Measurements from ENCODE around the gene GRB2. TPM values are rescaled to one million over a fixed set of nuclear protein-coding genes. Genes with fewer than 3 reads are reported as not detected.

Gene GRB2
- total and polyA plus RNA-seq, 2 experiments from 2014 or later = 89.0 to 112 TPM

DNA sequence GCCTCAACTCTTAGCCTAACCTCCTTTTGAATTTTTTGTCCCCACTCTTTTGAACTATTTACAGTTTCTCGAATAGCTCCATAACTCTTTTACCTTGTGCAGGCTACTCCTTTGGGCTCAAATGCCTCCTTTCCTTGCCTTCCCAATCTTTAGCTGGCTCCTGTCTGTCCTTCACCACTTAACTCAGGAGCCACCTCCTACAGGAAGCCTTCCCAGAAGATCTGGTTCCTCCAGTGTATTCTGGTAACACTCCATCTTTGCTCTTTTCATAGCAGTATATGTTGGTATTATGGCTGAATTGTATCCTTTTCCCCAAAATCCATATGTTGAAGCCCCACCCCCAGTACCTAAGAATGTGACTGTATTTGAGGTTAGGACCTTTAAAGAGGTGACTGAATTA is 9.0 kb upstream of the GRB2 start:
- H3K27ac Mint-ChIP-seq = no peak overlapping the region
- no peaks in the 10 kb centered on the region for H3K79me2 ChIP-seq (replicated peaks; ENCODE audit: insufficient read depth)
- no peaks in the 10 kb centered on the region for H3K36me3 Mint-ChIP-seq (ENCODE audit: low read depth)

GRCh38 chr17:75412455-75413317 is 7.2 kb upstream of the GRB2 start:
- ATAC-seq (peak; percentile 94), DNase-seq (ENCODE audit: low spot score) (peak; percentile 93)
- no peaks in the 10 kb centered on the region for H3K9me2 ChIP-seq (ENCODE audit: insufficient read depth)
- Mint-ChIP-seq H3K4me3 (peak overlapping the region; percentile 12; the same call in 1 of the 3 replicates), H3K9me3 (no peaks in the 10 kb centered on the region), H3K27ac (no peak overlapping the region), H3K4me1 (peaks cover 9% of the 10 kb centered on the region), H3K36me3 (ENCODE audit: low read depth) (no peaks in the 10 kb centered on the region), H3K27me3 (ENCODE audit: insufficient read depth, low read depth, poor library complexity) (peaks cover 4% of the 10 kb centered on the region)
- H4K20me1 ChIP-seq (replicated peaks; ENCODE audit: insufficient read depth) = no peaks in the 10 kb centered on the region
- no peaks in the 10 kb centered on the region for H3K36me3 ChIP-seq (ENCODE audit: insufficient read depth)
- peak overlapping the region; percentile 78 for H2AFZ ChIP-seq
- no peaks in the 10 kb centered on the region for H3K4me1 ChIP-seq (ENCODE audit: insufficient read depth)
- no peak overlapping the region for H3K4me3 ChIP-seq
- H3K27me3 ChIP-seq (ENCODE audit: insufficient read depth) = no peaks in the 10 kb centered on the region
- 0 out of 2 replicates have a peak, but pooled peaks cover 3% of the 10 kb centered on the region for H3F3A ChIP-seq (replicated peaks; ENCODE audit: low read depth)
- H3K79me2 ChIP-seq (replicated peaks; ENCODE audit: insufficient read depth) = no peaks in the 10 kb centered on the region
- no peak overlapping the region for H3K4me2 ChIP-seq
- H3K27ac ChIP-seq (ENCODE audit: low read depth) = no peak overlapping the region
- TF ChIP-seq, protein P1, sequence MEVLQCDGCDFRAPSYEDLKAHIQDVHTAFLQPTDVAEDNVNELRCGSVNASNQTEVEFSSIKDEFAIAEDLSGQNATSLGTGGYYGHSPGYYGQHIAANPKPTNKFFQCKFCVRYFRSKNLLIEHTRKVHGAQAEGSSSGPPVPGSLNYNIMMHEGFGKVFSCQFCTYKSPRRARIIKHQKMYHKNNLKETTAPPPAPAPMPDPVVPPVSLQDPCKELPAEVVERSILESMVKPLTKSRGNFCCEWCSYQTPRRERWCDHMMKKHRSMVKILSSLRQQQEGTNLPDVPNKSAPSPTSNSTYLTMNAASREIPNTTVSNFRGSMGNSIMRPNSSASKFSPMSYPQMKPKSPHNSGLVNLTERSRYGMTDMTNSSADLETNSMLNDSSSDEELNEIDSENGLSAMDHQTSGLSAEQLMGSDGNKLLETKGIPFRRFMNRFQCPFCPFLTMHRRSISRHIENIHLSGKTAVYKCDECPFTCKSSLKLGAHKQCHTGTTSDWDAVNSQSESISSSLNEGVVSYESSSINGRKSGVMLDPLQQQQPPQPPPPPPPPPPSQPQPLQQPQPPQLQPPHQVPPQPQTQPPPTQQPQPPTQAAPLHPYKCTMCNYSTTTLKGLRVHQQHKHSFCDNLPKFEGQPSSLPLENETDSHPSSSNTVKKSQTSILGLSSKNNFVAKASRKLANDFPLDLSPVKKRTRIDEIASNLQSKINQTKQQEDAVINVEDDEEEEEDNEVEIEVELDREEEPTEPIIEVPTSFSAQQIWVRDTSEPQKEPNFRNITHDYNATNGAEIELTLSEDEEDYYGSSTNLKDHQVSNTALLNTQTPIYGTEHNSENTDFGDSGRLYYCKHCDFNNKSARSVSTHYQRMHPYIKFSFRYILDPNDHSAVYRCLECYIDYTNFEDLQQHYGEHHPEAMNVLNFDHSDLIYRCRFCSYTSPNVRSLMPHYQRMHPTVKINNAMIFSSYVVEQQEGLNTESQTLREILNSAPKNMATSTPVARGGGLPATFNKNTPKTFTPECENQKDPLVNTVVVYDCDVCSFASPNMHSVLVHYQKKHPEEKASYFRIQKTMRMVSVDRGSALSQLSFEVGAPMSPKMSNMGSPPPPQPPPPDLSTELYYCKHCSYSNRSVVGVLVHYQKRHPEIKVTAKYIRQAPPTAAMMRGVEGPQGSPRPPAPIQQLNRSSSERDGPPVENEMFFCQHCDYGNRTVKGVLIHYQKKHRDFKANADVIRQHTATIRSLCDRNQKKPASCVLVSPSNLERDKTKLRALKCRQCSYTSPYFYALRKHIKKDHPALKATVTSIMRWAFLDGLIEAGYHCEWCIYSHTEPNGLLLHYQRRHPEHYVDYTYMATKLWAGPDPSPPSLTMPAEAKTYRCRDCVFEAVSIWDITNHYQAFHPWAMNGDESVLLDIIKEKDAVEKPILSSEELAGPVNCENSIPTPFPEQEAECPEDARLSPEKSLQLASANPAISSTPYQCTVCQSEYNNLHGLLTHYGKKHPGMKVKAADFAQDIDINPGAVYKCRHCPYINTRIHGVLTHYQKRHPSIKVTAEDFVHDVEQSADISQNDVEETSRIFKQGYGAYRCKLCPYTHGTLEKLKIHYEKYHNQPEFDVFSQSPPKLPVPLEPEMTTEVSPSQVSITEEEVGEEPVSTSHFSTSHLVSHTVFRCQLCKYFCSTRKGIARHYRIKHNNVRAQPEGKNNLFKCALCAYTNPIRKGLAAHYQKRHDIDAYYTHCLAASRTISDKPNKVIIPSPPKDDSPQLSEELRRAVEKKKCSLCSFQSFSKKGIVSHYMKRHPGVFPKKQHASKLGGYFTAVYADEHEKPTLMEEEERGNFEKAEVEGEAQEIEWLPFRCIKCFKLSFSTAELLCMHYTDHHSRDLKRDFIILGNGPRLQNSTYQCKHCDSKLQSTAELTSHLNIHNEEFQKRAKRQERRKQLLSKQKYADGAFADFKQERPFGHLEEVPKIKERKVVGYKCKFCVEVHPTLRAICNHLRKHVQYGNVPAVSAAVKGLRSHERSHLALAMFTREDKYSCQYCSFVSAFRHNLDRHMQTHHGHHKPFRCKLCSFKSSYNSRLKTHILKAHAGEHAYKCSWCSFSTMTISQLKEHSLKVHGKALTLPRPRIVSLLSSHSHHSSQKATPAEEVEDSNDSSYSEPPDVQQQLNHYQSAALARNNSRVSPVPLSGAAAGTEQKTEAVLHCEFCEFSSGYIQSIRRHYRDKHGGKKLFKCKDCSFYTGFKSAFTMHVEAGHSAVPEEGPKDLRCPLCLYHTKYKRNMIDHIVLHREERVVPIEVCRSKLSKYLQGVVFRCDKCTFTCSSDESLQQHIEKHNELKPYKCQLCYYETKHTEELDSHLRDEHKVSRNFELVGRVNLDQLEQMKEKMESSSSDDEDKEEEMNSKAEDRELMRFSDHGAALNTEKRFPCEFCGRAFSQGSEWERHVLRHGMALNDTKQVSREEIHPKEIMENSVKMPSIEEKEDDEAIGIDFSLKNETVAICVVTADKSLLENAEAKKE (CRISPR knock-in tag; IDR thresholded peaks at IDR 0.05) = no peak
- no peak for TF ChIP-seq ETS1 (IDR thresholded peaks at IDR 0.05)
- TF ChIP-seq REST (IDR thresholded peaks at IDR 0.05; ENCODE audit: unreplicated experiment) = no peak
- TF ChIP-seq POLR2AphosphoS5 (IDR thresholded peaks at IDR 0.05; ENCODE audit: low read depth) = no peak
- TF ChIP-seq NANOG (IDR thresholded peaks at IDR 0.05; ENCODE audit: borderline replicate concordance) = 0 out of 2 replicates have a peak, but pooled peaks have one; percentile 18
- peak; percentile 83 to 92 for TF ChIP-seq CTCF (conservative IDR thresholded peaks at IDR 0.05; ENCODE audit: low read depth in 2 of 2)

More for the DNA sequence above, 9.0 kb upstream of the GRB2 start:
- no peak overlapping the region for H2AFZ ChIP-seq
- peaks cover 6% of the 10 kb centered on the region for H3K27me3 Mint-ChIP-seq (ENCODE audit: insufficient read depth, low read depth, poor library complexity)
- H4K20me1 ChIP-seq (replicated peaks; ENCODE audit: insufficient read depth) = no peaks in the 10 kb centered on the region
- no peaks in the 10 kb centered on the region for H3K4me1 ChIP-seq (ENCODE audit: insufficient read depth)
- H3K4me2 ChIP-seq = no peak overlapping the region
- H3K27ac ChIP-seq (ENCODE audit: low read depth) = no peak overlapping the region
- ATAC-seq (no peak), DNase-seq (ENCODE audit: low spot score) (no peak)
- H3K4me3 Mint-ChIP-seq = no peak overlapping the region
- H3K9me2 ChIP-seq (ENCODE audit: insufficient read depth) = no peaks in the 10 kb centered on the region
- H3K4me1 Mint-ChIP-seq = peaks cover 7% of the 10 kb centered on the region
- H3K9me3 Mint-ChIP-seq = no peaks in the 10 kb centered on the region
- TF ChIP-seq NANOG (IDR thresholded peaks at IDR 0.05; ENCODE audit: borderline replicate concordance) (no peak), JUNB (IDR thresholded peaks at IDR 0.05; ENCODE audit: unreplicated experiment) (no peak), POLR2AphosphoS5 (IDR thresholded peaks at IDR 0.05; ENCODE audit: low read depth) (no peak)
- H3K27me3 ChIP-seq (ENCODE audit: insufficient read depth) = no peaks in the 10 kb centered on the region
- H3K36me3 ChIP-seq (ENCODE audit: insufficient read depth) = no peaks in the 10 kb centered on the region
- H3K4me3 ChIP-seq = no peak overlapping the region
- 0 out of 2 replicates have a peak, but pooled peaks cover 3% of the 10 kb centered on the region for H3F3A ChIP-seq (replicated peaks; ENCODE audit: low read depth)

All from GM23338 (cell line).